Mesothelial cell of epicardium (in vitro differentiated cells): ENCODE results near the gene MALRD1. TPM values are rescaled to one million over a fixed set of nuclear protein-coding genes. Genes with fewer than 3 reads are reported as not detected.

Source experiments
- DNase-seq, 2 experiments: peaks; one replicate each; pipeline ENCODE4 v3.0.0; 2021; ENCODE audit warnings: low spot score in 2 of 2; ENCODE audit not compliant: unreplicated experiment in 2 of 2
- H3K27ac Mint-ChIP-seq: 2 replicates; pipeline ENCODE4 v1.8.0; 2021; ENCODE audit warnings: mixed read lengths
- H3K27me3 Mint-ChIP-seq: 2 replicates; pipeline ENCODE4 v1.8.0; 2021; ENCODE audit warnings: low read depth, mixed read lengths
- H3K36me3 Mint-ChIP-seq: 2 replicates; pipeline ENCODE4 v1.8.0; 2021; ENCODE audit warnings: mixed read lengths
- H3K4me1 Mint-ChIP-seq: 2 replicates; pipeline ENCODE4 v1.8.0; 2021; ENCODE audit warnings: mixed read lengths
- H3K4me3 Mint-ChIP-seq: 2 replicates; pipeline ENCODE4 v1.8.0; 2021; ENCODE audit warnings: mild to moderate bottlenecking, moderate library complexity, mixed read lengths
- H3K9me3 Mint-ChIP-seq: 2 replicates; pipeline ENCODE4 v1.8.0; 2021; ENCODE audit warnings: mixed read lengths
- total RNA-seq: library from RNA; stranded (reverse); gene quantifications from 3 replicates; pipeline ENCODE4 v1.2.1, GENCODE V29; 2021
- TF ChIP-seq, protein P1 (sequence below): fragments of 200-600 bp; sonication (generic); IDR thresholded peaks from one replicate; pipeline ENCODE4 v1.5.0; 2021; ENCODE audit warnings: antibody characterized with exemption; ENCODE audit not compliant: unreplicated experiment

MALRD1 gene
- total RNA-seq, 1 donor from 2014 or later, result 11.1 TPM

DNA sequence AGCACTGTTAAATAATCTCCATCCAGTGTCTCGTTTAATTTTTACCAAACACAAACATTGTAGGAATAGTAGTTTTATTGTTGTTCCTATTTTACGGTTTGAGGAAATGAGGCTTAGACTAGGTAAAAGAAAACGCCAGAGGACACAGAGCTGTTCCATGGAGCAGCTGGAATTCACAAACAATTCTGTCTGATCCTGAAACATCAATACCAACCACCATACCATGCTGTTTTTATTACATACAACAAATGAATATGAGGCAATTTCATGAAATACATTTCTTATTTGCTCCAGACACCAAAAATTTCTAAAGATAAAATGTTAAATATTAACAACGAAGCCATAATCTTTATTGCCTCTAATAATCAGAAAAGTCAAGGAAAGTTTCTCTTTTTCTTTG lies 9.4 kb downstream of the MALRD1 start:
- Mint-ChIP-seq H3K9me3 (peaks cover 9% of the 10 kb centered on the region), H3K36me3 (no peaks in the 10 kb centered on the region), H3K4me3 (no peak overlapping the region), H3K27me3 (peaks cover 3% of the 10 kb centered on the region), H3K27ac (no peak overlapping the region), H3K4me1 (no peaks in the 10 kb centered on the region)
- TF ChIP-seq, protein P1, sequence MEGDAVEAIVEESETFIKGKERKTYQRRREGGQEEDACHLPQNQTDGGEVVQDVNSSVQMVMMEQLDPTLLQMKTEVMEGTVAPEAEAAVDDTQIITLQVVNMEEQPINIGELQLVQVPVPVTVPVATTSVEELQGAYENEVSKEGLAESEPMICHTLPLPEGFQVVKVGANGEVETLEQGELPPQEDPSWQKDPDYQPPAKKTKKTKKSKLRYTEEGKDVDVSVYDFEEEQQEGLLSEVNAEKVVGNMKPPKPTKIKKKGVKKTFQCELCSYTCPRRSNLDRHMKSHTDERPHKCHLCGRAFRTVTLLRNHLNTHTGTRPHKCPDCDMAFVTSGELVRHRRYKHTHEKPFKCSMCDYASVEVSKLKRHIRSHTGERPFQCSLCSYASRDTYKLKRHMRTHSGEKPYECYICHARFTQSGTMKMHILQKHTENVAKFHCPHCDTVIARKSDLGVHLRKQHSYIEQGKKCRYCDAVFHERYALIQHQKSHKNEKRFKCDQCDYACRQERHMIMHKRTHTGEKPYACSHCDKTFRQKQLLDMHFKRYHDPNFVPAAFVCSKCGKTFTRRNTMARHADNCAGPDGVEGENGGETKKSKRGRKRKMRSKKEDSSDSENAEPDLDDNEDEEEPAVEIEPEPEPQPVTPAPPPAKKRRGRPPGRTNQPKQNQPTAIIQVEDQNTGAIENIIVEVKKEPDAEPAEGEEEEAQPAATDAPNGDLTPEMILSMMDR, result no peak
- no peak for DNase-seq

DNA sequence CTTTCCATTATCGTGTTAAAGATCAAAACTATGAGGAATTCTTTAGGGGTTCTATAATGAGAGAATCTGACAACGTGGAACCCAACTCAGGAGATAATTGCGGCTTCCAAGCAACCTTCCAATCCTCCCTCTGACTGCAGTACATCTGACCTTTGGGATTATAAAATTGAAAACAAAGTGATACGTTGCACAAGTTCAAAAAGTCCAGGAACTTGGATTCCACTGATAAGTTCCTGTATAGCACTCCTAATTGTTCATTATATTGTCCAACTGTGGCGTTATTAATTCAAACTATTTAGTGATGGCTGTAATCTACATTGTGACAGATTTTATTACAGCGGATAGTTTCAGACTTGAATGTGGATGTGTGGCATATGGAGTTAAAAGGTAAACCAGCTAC lies 15.4 kb downstream of the MALRD1 start:
- H3K36me3 Mint-ChIP-seq, result no peaks in the 10 kb centered on the region
- H3K9me3 Mint-ChIP-seq, result peaks cover 10% of the 10 kb centered on the region
- no peak overlapping the region for H3K27ac Mint-ChIP-seq
- H3K4me1 Mint-ChIP-seq, result no peaks in the 10 kb centered on the region
- no peak overlapping the region for H3K4me3 Mint-ChIP-seq
- H3K27me3 Mint-ChIP-seq, result peaks cover 2% of the 10 kb centered on the region
- no peak for DNase-seq
- TF ChIP-seq, protein P1, result no peak

DNA sequence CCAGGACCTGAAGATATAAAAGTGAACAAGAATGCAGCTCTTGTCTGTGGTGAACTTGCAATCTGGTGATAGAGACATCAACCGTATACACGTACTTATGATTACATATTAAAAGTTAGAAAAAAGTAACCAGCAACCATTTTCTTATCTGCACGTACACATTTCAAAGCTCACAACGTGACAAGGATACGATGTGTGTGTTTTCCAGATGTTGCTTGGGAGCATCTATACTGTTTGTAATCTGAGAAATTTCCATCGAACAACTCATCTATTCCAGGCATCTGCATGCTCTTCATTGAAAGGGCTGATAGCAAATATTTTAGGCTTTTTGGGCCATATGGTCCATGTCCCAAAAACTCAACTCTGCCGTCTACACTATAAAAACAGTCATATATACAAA lies 23.3 kb downstream of the MALRD1 start:
- Mint-ChIP-seq H3K36me3 (no peaks in the 10 kb centered on the region), H3K9me3 (peaks cover 5% of the 10 kb centered on the region), H3K4me3 (no peak overlapping the region), H3K27ac (no peak overlapping the region), H3K27me3 (peaks cover 7% of the 10 kb centered on the region), H3K4me1 (no peaks in the 10 kb centered on the region)
- TF ChIP-seq, protein P1, result no peak
- no peak for DNase-seq

DNA sequence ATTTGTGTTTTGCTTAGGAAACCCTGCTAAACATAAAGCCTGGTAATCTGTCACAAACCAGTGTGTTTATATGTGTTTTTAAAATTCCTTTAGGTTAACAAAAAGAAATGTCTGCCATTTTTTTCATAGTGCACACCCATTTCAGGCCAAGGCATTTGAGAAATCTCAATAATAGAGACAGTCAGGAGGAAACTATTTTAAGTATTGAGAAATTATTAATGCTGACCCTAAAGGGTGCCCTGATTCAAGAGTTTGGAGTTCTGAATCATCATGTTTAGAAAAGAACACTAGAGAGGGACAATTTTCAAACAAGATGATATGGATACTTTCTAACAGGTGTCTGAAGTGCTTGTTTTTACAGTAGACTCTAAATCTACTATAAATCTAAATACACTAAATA lies 28.7 kb downstream of the MALRD1 start:
- Mint-ChIP-seq H3K9me3 (peaks cover 30% of the 10 kb centered on the region), H3K4me1 (no peaks in the 10 kb centered on the region), H3K27me3 (no peaks in the 10 kb centered on the region), H3K27ac (no peak overlapping the region), H3K4me3 (no peak overlapping the region), H3K36me3 (no peaks in the 10 kb centered on the region)
- DNase-seq, result no peak
- TF ChIP-seq, protein P1, result no peak

DNA sequence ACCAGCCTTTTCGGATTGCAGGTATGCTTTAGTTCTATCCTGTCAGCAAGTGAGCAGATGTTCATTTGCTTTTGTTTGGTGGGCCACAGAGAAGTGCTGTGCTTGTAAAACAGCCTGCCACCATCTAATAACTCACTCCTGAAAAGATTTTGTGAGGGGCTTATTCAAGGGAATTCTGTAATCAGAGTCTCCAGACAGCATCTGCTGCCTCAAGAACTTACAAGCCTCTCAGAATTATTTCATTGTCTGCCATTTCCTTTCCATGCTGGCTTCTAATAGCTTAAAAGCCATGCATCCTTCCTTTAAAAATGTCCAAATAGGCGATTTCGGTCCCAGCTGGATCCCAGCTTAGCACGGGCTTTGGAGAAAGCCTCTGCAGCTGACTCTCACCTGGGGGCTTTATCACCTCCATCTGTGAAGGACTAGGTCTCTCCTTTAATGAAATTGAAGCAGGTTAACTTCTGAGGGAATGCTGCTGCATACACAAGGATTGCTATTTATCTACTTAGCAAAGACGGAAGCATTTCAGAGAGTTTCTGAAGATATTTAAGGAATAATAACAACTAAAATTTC lies 48.0 kb downstream of the MALRD1 start:
- Mint-ChIP-seq H3K36me3 (no peaks in the 10 kb centered on the region), H3K9me3 (no peaks in the 10 kb centered on the region), H3K27ac (no peak overlapping the region), H3K4me1 (no peaks in the 10 kb centered on the region), H3K4me3 (no peak overlapping the region), H3K27me3 (peaks cover 2% of the 10 kb centered on the region)
- no peak for DNase-seq
- TF ChIP-seq, protein P1, result no peak

DNA sequence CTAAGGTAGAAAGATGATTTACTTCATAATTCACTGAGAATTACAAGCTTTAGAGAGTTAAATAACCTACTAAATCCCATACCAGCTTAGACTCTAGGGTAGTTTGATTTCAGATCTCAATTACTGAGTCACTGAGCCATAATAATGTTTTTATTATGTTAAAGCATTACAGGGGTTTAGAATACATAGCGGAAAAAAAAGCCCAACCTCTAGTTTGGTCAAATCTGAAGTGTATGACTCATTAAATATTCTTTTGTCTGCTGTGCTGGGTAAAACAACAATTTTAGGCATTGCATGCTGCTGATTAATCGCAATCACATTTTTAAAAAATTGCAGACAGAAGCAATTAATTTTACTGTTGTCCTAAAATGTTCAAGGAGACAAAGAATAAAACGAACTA lies 48.5 kb downstream of the MALRD1 start:
- no peaks in the 10 kb centered on the region for H3K9me3 Mint-ChIP-seq
- H3K4me1 Mint-ChIP-seq, result no peaks in the 10 kb centered on the region
- no peak overlapping the region for H3K4me3 Mint-ChIP-seq
- peaks cover 2% of the 10 kb centered on the region for H3K27me3 Mint-ChIP-seq
- DNase-seq, result no peak
- no peak overlapping the region for H3K27ac Mint-ChIP-seq
- TF ChIP-seq, protein P1, result no peak
- H3K36me3 Mint-ChIP-seq, result no peaks in the 10 kb centered on the region
